Endothelial cell of hepatic sinusoid (primary cell): ENCODE data around the gene LRRIQ4.

Experiments used
- in situ Hi-C: cut with HindIII; loops from 2 replicates; pipeline ENCODE4 v1.10.0; 2017; ENCODE audit warnings: low sequenced_read_pairs

LRRIQ4 gene

GRCh38 chr3:169850618-169851017, 37.9 kb downstream of the LRRIQ4 start:
- in situ Hi-C loops, result no loop called here

GRCh38 chr3:169855514-169855913, 42.8 kb downstream of the LRRIQ4 start:
- in situ Hi-C loops, result no loop called here

DNA sequence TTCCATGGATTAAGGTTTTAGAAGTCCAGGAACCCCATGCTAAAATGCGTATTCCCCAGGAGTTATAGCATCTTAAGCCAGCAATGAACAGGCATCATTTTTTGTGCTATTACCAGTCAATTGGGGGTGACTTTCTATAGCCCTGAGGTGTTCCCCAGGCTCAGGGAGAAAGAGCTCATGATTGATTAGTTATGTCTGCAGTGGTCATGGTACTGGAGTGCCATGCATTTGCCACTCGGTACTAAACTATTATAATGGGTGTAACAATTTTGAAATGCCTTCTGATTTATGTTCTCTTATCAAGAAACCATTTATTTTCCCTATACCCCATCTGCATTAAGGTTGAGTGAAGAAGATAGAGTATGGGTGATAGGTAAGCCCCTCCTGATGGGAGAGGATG, 45.1 kb downstream of the LRRIQ4 start:
- in situ Hi-C loops, result no loop called here

- in situ Hi-C loops, result no loop called here
Measured at GRCh38 chr3:169861871-169862270, 49.2 kb downstream of the LRRIQ4 start.

GRCh38 chr3:169863458-169863899, 50.8 kb downstream of the LRRIQ4 start:
- in situ Hi-C loops, result no loop called here

DNA sequence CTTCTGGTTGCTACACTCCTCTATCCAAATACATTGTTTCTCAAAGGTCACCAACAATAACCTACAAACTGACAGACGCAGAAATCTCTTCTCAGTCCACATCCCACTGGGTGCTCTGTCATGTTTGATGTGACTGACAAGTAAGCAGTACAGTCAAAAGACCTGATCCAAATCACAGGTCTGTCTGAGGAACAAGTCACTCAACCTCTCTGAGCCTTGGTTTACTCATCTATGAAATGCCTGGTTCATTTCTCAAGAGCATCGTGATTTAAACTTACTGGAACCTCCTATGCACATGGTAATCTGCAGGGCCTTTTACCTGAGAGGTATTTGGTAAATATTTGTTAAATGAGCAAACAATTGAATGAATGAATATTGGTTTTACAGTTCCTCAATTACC, 51.6 kb downstream of the LRRIQ4 start:
- in situ Hi-C loops, result no loop called here

GRCh38 chr3:169865176-169865767, 52.6 kb downstream of the LRRIQ4 start:
- in situ Hi-C loops, result no loop called here

DNA sequence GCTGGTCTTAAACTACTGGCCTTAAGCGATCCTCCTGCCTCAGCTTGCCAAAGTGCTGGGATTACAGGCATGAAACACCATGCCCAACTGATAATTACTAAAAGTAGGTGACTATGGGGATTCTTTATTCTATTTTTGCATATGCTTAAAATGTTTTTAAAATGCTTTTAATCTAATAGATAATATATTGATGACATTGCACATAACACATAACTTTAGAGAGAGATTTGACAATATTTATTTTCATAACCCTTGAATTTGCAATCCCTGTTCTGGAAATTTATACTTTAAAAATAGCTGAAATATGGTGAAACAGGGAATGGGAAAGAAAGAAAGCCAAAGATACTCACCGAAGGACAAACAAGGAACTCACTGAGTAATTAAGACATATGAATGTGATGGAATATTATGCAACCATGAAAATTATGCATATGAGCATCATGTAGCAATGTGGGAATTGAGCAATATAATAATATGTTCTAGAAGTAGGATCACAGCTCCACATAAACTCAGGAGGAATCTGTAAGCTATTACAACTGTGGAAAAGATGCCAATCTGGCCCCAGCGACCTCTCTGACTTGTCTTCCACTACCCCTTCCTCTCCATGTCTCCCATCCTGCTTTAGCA, 55.0 kb downstream of the LRRIQ4 start:
- in situ Hi-C loops, result no loop called here

DNA sequence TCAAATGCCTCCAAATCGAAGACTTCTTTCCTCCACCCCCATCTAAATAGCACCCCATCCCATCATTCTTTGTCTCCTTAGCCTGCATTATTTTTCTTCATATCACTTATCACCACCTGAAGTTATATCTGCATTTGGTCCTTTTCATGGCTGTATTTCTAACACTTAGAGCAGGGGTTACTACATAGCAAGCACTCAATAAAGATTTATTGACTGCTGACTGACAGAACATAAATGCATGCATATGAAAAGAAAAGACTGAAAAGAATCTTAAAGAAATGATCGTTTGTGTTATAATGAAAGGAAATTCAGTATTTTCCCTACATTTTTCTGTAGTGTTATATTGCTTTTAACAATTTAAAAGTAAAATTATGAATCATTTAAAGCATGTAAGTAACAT, 55.7 kb downstream of the LRRIQ4 start:
- in situ Hi-C loops, result no loop called here

GRCh38 chr3:169869484-169870220, 57.0 kb downstream of the LRRIQ4 start, which contains the start of gene LRRC31:
Gene LRRC31 (minus strand): TSS chr3:169869935. CDS start chr3:169869807, 128 bp downstream.
- in situ Hi-C loops, result no loop called here

- in situ Hi-C loops, result no loop called here
Measured at GRCh38 chr3:169871129-169871886, 58.6 kb downstream of the LRRIQ4 start.

- in situ Hi-C loops, result no loop called here
Measured at GRCh38 chr3:169879013-169879557, 66.4 kb downstream of the LRRIQ4 start.

- in situ Hi-C loops, result no loop called here
Measured at GRCh38 chr3:169879845-169880575, 67.3 kb downstream of the LRRIQ4 start.

GRCh38 chr3:169880576-169881250, 68.0 kb downstream of the LRRIQ4 start:
- in situ Hi-C loops, result no loop called here

- in situ Hi-C loops, result no loop called here
Measured at GRCh38 chr3:169886671-169887070, 74.0 kb downstream of the LRRIQ4 start.
